AML-193 (cell line): Measurements from ENCODE around the gene TGIF2.

Source experiments
- DNase-seq, 2 experiments: peaks; one replicate each; lab custom pipeline; 2025; lab: John Stamatoyannopoulos, UW

Gene TGIF2

GRCh38 chr20:36573103-36573797 is at the start of gene TGIF2:
TSS of gene TGIF2 (plus strand) at chr20:36573597. CDS start at chr20:36578775, 5,178 bp downstream.
- DNase-seq: peak; percentile 37 to 45

- DNase-seq: no peak
Observed at GRCh38 chr20:36525620-36526365, 47.6 kb upstream of the TGIF2 start.

GRCh38 chr20:36526521-36527011 is 46.8 kb upstream of the TGIF2 start:
- DNase-seq: no peak

GRCh38 chr20:36527331-36528125 is 45.9 kb upstream of the TGIF2 start:
- DNase-seq: no peak

- DNase-seq: no peak
Observed at GRCh38 chr20:36528176-36528874, 45.1 kb upstream of the TGIF2 start.

- no peak for DNase-seq
Observed at GRCh38 chr20:36528875-36529417, 44.5 kb upstream of the TGIF2 start.

GRCh38 chr20:36532388-36532787 is 41.0 kb upstream of the TGIF2 start:
- no peak for DNase-seq

GRCh38 chr20:36532822-36533221 is 40.6 kb upstream of the TGIF2 start:
- DNase-seq: no peak

- DNase-seq: no peak
Observed at GRCh38 chr20:36538026-36538722, 35.2 kb upstream of the TGIF2 start.

- DNase-seq: no peak
Observed at GRCh38 chr20:36540551-36541211, 32.7 kb upstream of the TGIF2 start.

GRCh38 chr20:36541227-36541767 is 32.1 kb upstream of the TGIF2 start, which contains the start of gene MYL9:
TSS of gene MYL9 (plus strand) at chr20:36541519. CDS start at chr20:36544885, 3,366 bp downstream.
- no peak for DNase-seq

GRCh38 chr20:36541768-36542488 is 31.5 kb upstream of the TGIF2 start:
- no peak for DNase-seq

GRCh38 chr20:36542516-36543183 is 30.7 kb upstream of the TGIF2 start:
- DNase-seq: no peak

GRCh38 chr20:36543184-36544133 is 29.9 kb upstream of the TGIF2 start:
- DNase-seq: no peak

GRCh38 chr20:36544134-36545018 is 29.0 kb upstream of the TGIF2 start:
- DNase-seq: no peak

GRCh38 chr20:36546111-36546736 is 27.2 kb upstream of the TGIF2 start:
- DNase-seq: no peak
